CD4-positive, alpha-beta T cell treated with Interleukin-17A for 4 hours (primary cell): ENCODE data around the gene SDK1.

Experiments
- DNase-seq: peaks from one replicate; pipeline ENCODE4 v3.0.0-alpha.2; 2020; ENCODE audit warnings: mixed read lengths

The SDK1 gene

GRCh38 chr7:4173615-4174014 is 872.6 kb downstream of the SDK1 start:
- no peak for DNase-seq

DNA sequence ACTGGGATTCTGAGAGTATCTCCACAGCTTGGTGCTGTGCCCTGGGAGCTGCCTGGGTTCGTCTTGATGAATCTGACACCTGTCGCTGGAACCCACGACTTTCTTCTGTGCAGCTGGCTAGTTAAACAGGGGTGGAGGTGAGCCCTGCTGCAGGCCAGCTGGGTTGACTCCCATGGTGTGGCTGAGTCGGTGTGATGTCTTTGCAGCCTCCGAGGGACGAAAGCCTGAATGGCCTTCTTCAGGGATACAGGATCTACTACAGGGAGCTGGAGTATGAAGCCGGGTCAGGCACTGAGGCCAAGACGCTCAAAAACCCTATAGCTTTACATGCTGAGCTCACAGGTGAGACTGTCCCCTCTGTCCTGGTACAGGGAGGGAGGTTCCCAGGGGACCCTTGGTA is 873.0 kb downstream of the SDK1 start:
- no peak for DNase-seq

GRCh38 chr7:4174451-4174850 is 873.4 kb downstream of the SDK1 start:
- DNase-seq = no peak

DNA sequence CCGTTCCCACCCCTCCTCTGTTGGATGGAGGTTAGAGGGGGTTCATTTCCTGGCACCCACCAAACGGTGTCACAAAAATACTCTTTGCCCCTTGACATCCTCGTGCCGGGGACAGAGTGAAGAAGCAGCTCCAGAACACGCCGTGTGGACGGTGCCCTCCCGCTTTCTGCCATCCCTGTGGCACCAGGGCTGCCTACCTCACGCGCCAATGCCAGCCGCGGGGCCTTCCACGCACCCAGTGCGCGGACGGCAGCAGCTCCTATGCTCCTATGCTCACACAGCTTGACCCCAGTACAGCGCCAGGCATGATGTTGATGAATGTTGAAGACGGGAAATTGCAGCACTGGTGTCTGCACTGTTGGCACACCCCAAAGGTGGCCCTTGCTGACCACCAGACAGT is 873.8 kb downstream of the SDK1 start:
- DNase-seq = no peak

DNA sequence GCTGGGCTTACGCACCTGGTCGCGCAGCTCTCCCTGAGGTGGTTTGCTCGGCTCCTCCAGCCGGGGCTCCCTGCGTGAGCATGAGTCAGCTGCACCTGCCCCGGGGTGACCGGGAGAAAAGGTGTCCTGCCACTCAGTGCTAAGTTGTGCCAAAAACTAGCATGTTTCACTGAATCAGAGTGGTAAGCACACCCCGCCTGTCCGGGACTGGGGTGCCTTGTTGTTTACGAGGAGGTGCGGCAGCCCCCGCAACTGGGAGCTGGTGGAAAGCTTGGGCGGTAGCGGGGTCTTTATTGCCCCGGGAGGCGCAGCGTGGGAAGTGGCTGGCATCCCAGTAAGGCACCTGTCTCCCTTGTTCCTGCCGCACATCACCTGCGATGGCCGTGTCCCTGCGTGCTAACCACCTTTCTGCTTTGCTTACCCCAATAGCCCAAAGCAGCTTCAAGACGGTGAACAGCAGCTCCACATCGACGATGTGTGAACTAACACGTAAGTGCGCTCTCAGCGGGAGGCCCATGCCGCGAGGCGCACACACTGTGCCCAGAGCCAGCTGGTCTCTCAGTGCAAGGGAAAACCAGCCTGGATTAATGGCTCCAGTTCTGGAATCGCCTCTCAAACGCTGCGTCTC is 874.4 kb downstream of the SDK1 start:
- no peak for DNase-seq

GRCh38 chr7:4177001-4177400 is 875.9 kb downstream of the SDK1 start:
- no peak for DNase-seq

GRCh38 chr7:4178416-4178815 is 877.4 kb downstream of the SDK1 start:
- no peak for DNase-seq

DNA sequence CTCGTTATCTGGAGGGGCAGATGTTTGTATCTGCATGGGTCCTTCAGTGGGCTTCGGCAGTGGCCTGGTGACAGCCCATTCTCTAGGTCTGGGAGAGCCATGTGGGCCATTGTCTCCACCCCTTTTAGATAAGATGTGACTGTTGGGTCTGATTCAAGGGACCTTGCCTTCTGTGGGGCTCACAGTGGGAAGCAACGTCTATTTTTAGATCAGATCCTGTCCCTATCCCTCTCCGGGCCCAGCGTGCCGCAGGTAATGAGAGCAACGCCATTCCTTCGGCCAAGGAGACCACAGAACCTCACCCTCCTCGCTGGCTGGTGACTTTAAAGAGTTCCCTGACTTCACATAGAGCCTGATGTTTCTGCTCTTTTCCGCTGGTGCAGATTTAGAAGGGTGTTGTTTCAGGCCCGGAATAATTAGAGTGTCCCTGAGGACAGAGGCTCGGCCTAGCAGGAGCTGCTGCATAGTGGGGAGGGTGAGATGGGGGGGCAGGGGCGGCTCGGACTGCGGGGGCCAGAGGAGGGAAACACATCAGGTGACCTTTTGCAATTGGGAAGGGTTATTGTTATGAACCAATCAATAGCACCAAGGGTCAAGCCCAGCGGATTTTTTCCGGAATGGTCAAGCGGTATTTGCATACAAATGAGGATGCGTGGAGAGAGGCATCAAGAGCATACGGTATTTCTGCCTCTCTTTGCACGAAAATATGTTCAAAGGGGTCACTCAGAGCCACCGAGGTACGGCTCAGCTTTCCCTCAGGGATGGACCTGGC is 878.0 kb downstream of the SDK1 start:
- DNase-seq = no peak

GRCh38 chr7:4179688-4180380 is 878.8 kb downstream of the SDK1 start:
- DNase-seq = no peak

DNA sequence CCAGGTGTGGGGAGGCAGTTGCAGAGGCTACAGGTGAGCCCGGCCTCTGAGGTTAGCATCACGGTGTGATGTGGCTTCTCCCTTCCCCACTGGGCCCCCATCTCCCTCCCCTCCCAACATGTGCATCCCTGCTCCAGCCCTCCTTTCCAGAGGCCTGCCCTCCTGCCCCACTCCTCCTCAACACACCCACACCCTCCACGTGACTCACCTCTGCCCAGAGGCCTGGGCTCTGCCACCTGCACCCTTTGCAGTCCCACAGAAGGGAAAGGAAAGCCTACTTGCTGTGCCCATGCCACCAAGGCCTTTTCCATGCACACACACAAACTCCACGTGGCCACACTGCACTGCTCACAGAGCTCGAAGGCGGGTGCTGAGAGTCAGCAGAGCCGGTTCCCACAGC is 880.4 kb downstream of the SDK1 start:
- DNase-seq = no peak

DNA sequence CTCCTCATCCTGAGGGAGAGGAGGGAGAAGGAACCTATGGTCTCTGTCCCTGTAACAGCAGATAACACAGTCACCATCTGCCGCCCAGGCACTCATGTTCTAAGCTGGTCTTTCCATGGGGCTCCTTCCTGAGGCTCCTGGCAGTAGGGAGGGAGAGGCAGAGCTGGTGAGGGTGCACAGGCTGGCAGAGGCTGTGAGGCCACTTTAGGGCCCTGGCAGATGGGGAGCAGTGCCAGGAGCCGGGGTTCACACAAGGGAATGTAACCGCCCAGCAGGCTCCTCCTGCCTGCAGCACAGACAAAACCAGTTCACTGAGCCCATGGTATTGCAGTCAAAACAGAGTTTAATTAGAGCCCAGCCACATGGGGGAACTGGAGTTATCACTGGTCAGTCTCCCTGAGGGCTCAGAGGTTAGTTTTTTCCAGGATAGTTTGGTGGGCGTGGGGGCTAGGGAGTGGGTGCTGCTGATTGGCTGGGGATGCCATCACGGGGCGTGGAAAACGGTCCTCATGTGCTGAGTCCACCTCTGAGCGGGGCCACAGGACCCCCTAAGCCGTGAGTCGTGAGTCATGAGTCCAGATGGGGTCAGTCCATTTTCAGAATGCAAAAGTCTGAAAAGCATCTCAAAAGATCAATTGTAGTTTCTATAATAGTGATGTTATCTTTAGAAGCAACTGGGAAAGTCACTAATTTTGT is 881.7 kb downstream of the SDK1 start:
- DNase-seq = no peak

DNA sequence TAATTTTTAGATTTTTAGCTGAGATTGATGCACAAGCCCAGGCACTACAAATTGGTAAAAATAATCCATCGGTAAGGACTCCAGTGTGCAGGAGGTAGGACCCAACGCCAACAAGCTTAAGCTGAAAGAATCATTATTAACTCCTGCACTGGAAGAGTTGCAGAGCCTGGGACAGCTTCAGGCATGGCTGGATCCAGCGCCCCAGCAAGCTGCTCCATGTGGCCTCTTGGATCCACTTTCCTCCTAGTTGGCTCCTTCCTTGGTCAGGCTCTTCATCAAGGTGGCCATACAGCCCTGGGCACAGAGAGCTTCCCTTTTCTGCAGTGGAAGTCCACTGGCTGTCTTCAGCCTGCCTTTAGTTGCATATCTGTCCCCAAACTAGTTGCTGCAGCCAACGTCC is 883.6 kb downstream of the SDK1 start:
- no peak for DNase-seq

DNA sequence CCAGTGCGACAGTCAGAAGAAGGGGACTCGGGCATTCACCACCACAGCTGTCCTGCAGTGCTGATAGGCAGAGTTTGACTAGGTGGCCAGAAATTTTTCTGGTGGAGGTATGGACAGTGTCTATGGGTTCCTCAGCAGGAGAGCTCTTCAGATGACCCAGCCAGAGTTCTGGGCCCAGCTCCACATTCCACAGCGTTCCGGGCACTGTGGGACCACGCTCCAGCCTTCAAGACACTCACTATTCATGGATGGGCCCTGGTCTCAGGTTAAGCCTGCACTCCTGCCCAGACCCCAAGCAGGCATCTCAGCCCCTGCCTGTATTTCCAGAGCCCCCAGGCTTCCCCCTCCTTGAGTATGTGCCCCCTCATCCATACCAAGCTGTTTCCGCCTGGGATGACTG is 884.1 kb downstream of the SDK1 start:
- no peak for DNase-seq

DNA sequence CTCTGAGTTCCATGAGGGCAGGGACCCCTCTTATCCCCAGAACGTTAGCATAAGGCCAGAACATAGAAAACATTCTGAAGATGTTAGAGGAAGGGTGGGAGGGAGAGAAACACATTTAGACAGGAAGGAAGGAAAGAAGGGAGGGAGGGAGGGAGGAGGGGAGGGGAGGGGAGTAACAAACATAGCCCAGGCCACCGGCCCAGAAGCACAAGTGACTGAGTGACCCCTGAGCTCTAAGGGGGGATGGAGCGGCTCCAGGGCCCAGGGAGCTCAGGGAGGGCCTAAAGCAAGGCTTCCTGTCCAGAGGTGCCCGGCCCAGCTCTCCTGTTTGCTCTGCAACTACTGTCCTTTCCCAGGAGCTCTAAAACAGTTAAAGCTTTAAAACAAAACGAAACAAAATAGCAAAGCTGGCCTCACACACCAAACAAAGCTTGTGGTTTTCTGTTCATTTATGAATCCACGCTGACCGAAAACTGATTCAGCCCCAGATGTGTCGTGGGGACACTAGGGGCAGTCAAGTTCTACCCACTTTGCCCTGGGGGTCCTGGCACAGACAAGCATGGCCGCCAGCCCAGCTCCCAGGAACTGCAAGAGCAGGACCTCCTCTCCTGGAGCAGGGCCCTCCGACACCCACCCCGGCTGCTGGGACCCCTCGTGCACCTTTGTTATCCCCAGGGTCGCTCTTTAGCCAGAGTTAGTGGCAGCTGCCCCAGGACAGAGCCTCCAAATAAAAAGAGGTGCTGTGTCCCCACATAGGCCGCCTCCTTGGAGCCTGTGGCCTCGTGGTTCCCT is 884.9 kb downstream of the SDK1 start:
- no peak for DNase-seq

GRCh38 chr7:4186513-4186780 is 885.4 kb downstream of the SDK1 start:
- no peak for DNase-seq

DNA sequence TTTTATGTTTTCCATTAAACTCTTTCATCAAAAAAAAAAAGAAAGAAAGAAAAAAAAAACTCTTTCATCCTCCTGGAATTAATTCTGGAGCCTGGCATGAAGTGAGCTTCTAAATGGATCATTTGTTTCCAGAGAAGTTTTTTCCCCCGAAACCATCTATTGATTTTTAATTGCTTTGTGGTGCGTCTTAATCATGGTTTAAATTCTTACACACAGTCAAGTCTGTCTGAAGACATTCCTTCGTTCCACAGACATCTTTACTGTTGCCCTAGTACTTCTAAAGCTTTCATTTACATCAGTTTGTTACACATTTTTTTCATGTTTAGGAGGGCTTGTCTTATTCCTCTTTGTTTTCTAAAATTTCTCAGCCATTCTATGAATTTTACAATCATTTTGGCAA is 887.6 kb downstream of the SDK1 start:
- no peak for DNase-seq

DNA sequence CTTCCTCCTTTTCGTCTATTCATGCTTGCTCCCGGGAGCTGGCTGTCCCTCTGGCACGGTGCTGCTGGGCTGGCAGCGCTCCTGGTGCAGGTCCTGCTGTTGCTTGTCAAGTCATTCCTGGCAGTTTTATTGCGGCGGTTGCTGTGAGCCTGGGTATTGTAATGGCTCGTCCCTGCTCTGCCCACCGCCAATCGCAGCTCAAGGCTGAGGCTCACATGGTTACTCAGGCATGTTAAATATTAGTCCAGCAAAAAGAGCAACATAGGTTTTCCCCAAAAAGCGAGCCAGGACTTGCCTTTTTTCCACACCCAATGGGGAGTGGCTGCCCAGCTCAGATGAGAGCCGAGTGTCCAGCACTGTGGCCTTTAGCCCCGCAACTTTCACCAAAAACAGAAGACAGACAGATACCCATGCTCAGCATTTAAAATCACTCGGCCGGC is 888.1 kb downstream of the SDK1 start:
- DNase-seq = no peak

- no peak for DNase-seq
Observed at GRCh38 chr7:4190010-4190981, 889.2 kb downstream of the SDK1 start.

DNA sequence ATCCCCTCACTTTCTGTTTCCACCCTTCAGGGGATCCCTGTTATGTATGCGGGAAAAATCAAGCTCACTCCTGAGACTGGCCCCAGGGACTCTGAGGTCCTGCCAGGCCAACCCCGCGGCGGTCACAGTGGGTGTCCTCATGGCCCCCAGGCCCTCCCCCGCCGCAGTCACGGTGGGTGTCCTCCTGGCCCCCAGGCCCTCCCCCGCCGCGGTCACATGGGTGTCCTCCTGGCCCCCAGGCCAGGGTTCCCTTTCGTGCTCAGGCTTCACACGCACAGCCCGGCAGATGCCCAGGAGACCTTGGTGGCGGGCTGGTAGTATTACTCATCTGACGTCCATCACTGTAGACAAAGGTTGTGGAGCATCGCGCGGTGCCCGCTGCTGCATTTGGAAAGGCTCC is 890.0 kb downstream of the SDK1 start:
- DNase-seq = no peak

- DNase-seq = no peak
Observed at GRCh38 chr7:4191525-4191924, 890.5 kb downstream of the SDK1 start.

DNA sequence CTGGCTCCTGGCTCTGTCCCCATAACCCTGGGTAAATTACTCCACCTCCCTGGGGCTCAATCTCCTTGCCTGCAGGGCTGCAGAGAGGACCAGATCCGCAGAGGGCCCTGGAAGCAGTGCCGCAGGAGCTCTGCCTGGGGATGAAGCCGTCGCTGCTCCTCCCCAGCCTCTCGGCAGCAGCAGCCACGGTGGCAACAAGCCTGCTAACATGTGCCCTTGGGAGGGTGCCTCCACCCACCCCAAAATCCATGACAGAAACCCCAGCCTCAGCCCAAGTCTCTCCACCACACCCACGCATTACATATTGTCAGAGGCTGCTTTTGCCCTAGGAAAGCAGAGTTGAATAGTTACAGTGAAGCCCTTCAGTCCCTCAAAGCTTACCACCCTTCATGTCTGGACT is 894.6 kb downstream of the SDK1 start:
- DNase-seq = no peak
